ENCODE results near the gene ECD. TPM values are rescaled to one million over a fixed set of nuclear protein-coding genes. Genes with fewer than 3 reads are reported as not detected.

Gene ECD
- total RNA-seq, 1 experiment from 2014 or later: 51.8 TPM

DNA sequence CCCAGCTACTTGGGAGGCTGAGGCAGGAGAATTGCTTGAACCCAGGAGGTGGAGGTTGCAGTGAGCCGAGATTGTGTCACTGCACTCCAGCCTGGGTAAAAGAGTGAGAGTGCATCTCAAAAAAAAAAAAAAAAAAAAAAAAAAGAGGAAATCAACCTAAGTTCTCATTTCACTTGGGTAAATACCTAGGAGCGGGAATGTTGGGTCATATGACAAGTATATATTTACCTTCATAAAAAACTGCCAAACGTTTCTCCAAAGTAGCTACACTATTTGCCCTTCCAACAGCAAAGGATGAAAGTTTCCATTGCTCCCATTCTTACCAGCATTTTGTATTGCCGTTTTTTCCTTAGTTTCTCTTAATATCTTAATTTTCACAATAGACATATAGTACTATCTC is 81.0 kb downstream of the ECD start:
- no peaks in the 10 kb centered on the region for H3K4me1 Mint-ChIP-seq (ENCODE audit: low read depth, unreplicated experiment)
- Histone ChIP-seq H3K36me3 (ENCODE audit: control insufficient read depth, insufficient read depth, low read length) (no peaks in the 10 kb centered on the region; the same call in 1 of the 2 replicates), H3K4me1 (no peaks in the 10 kb centered on the region), H3K4me3 (ENCODE audit: low read depth, low read length) (no peak overlapping the region), H3K9me3 (no peaks in the 10 kb centered on the region), H3K27me3 (replicated peaks; ENCODE audit: control insufficient read depth, insufficient read depth, low read length) (no peaks in the 10 kb centered on the region)
- TF ChIP-seq, protein P1, sequence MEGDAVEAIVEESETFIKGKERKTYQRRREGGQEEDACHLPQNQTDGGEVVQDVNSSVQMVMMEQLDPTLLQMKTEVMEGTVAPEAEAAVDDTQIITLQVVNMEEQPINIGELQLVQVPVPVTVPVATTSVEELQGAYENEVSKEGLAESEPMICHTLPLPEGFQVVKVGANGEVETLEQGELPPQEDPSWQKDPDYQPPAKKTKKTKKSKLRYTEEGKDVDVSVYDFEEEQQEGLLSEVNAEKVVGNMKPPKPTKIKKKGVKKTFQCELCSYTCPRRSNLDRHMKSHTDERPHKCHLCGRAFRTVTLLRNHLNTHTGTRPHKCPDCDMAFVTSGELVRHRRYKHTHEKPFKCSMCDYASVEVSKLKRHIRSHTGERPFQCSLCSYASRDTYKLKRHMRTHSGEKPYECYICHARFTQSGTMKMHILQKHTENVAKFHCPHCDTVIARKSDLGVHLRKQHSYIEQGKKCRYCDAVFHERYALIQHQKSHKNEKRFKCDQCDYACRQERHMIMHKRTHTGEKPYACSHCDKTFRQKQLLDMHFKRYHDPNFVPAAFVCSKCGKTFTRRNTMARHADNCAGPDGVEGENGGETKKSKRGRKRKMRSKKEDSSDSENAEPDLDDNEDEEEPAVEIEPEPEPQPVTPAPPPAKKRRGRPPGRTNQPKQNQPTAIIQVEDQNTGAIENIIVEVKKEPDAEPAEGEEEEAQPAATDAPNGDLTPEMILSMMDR (IDR thresholded peaks at IDR 0.05; ENCODE audit: insufficient read depth in 1 of 2, low read depth in 1 of 2, low read length in 1 of 2, severe bottlenecking in 1 of 2, unreplicated experiment in 1 of 2): no peak
- ChIA-PET POLR2A (interaction anchor here (0.7 kb wide), 2 partner anchors 9 to 10 kb away, joined by 4 to 6 read pairs; no protein-coding TSS in a partner anchor), CTCF (interaction anchor here (0.7 to 0.9 kb wide), 2 partner anchors 9 to 10 kb away, joined by 5 read pairs; no protein-coding TSS in a partner anchor)
- no peaks in the 10 kb centered on the region for H3K36me3 Mint-ChIP-seq (ENCODE audit: insufficient read depth, unreplicated experiment)
- no peaks in the 10 kb centered on the region for H3K27me3 Mint-ChIP-seq (ENCODE audit: insufficient read depth, unreplicated experiment)
- no TSS peak for BruUV-seq (replicated peaks)
- no peak overlapping the region for H3K27ac Mint-ChIP-seq (ENCODE audit: unreplicated experiment)
- intact Hi-C loops (cut with micrococcal nuclease; ENCODE audit: unreplicated experiment): no loop called here
- H3K4me3 Mint-ChIP-seq (ENCODE audit: unreplicated experiment): no peak overlapping the region
- H3K9me3 Mint-ChIP-seq (ENCODE audit: unreplicated experiment): no peaks in the 10 kb centered on the region
- DNase-seq: no peak

DNA sequence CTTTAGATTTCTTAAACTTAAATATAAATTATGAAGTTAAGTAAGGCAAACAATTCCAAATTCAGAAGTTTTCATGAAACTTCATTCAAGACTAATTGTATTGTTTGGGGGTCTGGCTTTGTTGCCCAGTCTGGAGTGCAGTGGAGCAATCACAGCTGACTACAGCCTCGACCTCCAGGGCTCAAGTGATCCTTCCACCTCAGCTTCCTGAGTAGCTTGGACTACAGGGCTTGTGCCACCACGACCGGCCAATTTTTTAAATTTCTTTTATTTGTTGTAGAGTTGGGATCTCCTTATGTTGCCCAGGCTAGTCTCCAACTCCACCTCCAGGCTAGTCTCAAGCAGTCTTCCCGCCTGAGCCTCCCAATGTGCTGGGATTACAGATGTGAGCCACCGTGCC is 83.6 kb downstream of the ECD start:
- H3K36me3 Mint-ChIP-seq (ENCODE audit: insufficient read depth, unreplicated experiment): no peaks in the 10 kb centered on the region
- H3K4me3 Mint-ChIP-seq (ENCODE audit: unreplicated experiment): no peak overlapping the region
- TF ChIP-seq, protein P1 (IDR thresholded peaks at IDR 0.05; ENCODE audit: insufficient read depth in 1 of 2, low read depth in 1 of 2, low read length in 1 of 2, severe bottlenecking in 1 of 2, unreplicated experiment in 1 of 2): no peak
- ChIA-PET CTCF (interaction anchor here (1.1 to 1.9 kb wide), 3 partner anchors 13 to 34 kb away, joined by 3 to 14 read pairs (median 4); partner anchors contain the start of gene P4HA1), POLR2A (no interaction called here)
- no peaks in the 10 kb centered on the region for H3K4me1 ChIP-seq
- no peaks in the 10 kb centered on the region for H3K9me3 Mint-ChIP-seq (ENCODE audit: unreplicated experiment)
- H3K9me3 ChIP-seq: no peaks in the 10 kb centered on the region
- no peak overlapping the region for H3K27ac Mint-ChIP-seq (ENCODE audit: unreplicated experiment)
- no peaks in the 10 kb centered on the region for H3K27me3 ChIP-seq (replicated peaks; ENCODE audit: control insufficient read depth, insufficient read depth, low read length)
- H3K27me3 Mint-ChIP-seq (ENCODE audit: insufficient read depth, unreplicated experiment): no peaks in the 10 kb centered on the region
- DNase-seq: no peak
- intact Hi-C loops (cut with micrococcal nuclease; ENCODE audit: unreplicated experiment): no loop called here
- 0 out of 2 replicates have a peak, but pooled peaks cover under 1% of the 10 kb centered on the region for H3K36me3 ChIP-seq (ENCODE audit: control insufficient read depth, insufficient read depth, low read length)
- H3K4me3 ChIP-seq (ENCODE audit: low read depth, low read length): no peak overlapping the region
- H3K4me1 Mint-ChIP-seq (ENCODE audit: low read depth, unreplicated experiment): no peaks in the 10 kb centered on the region
- BruUV-seq (replicated peaks): no TSS peak

Other genes starting within 250 kb of the ECD start
- 16.8 and 17.8 TPM in 2 replicates for gene PLA2G12B, start 213.2 kb downstream of the ECD start, total RNA-seq (2022)
- 44.3 and 46.5 TPM in 2 replicates for gene P4HA1, start 71.1 kb downstream of the ECD start, total RNA-seq (2022)
- gene NUDT13, start 57.6 kb downstream of the ECD start, total RNA-seq (2022): 6.5 and 7.1 TPM in 2 replicates
- 13.2 and 14.1 TPM in 2 replicates for gene FAM149B1, start 111 bp upstream of the ECD start, total RNA-seq (2022)
- 64.4 and 65.2 TPM in 2 replicates for gene DNAJC9, start 79.2 kb upstream of the ECD start, total RNA-seq (2022)
- gene MRPS16, start 84.6 kb upstream of the ECD start, total RNA-seq (2022): 191 and 194 TPM in 2 replicates
- gene CFAP70, start 190.9 kb upstream of the ECD start, total RNA-seq (2022): 0.26 and 0.39 TPM in 2 replicates
- 203 and 240 TPM in 2 replicates for gene ANXA7, start 246.1 kb upstream of the ECD start, total RNA-seq (2022)

Data from Caco-2 (cell line).